A375 (cell line): ENCODE measurements around the gene ZNF506. TPM values are rescaled to one million over a fixed set of nuclear protein-coding genes. Genes with fewer than 3 reads are reported as not detected.

Experiments
- small RNA-seq: library from RNA; depleted of rRNA; stranded (forward); fragments of <200 nt; gene quantifications from one replicate; pipeline ENCODE3, GENCODE V24; 2014
- total RNA-seq: library from RNA; depleted of rRNA; stranded (reverse); fragments of >200 nt; shearing (Covaris generic); gene quantifications from 2 replicates; pipeline ENCODE4 v1.2.3, GENCODE V29; 2014; rRNA removed

ZNF506 gene
- total RNA-seq, result 10.9 and 13.3 TPM in 2 replicates

GRCh38 chr19:19821366-19821951, at the start of gene ZNF506:
Gene ZNF506 (minus strand): TSS chr19:19821750. CDS start chr19:19821603, 147 bp downstream.

GRCh38 chr19:19865750-19866610, 44.4 kb upstream of the ZNF506 start, which contains the start of gene ZNF253:
Gene ZNF253 (plus strand): TSS chr19:19865882. CDS start chr19:19865997, 115 bp downstream.

Small RNA genes within 50 kb of the gene (small RNA-seq; reads per million reads assigned to genes)
- gene AC011477.5, result not detected

Other genes starting within 250 kb of the ZNF506 start
- 5.2 and 6.6 TPM in 2 replicates for gene PBX4, start 203.1 kb downstream of the ZNF506 start, total RNA-seq
- gene LPAR2, start 193.5 kb downstream of the ZNF506 start, total RNA-seq, result 5.9 and 7.5 TPM in 2 replicates
- 11.4 and 13.6 TPM in 2 replicates for gene GMIP, start 178.1 kb downstream of the ZNF506 start, total RNA-seq
- gene ATP13A1, start 158.1 kb downstream of the ZNF506 start, total RNA-seq, result 72.9 and 73.7 TPM in 2 replicates
- gene ZNF101, start 152.9 kb downstream of the ZNF506 start, total RNA-seq, result 7.3 and 12.3 TPM in 2 replicates
- 3.1 and 3.2 TPM in 2 replicates for gene ZNF14, start 88.6 kb downstream of the ZNF506 start, total RNA-seq
- gene ZNF253, start 44.1 kb upstream of the ZNF506 start, total RNA-seq, result 3.6 and 6.0 TPM in 2 replicates
- gene ZNF93, start 79.2 kb upstream of the ZNF506 start, total RNA-seq, result 7.7 and 8.3 TPM in 2 replicates
- gene ZNF682, start 217.8 kb upstream of the ZNF506 start, total RNA-seq, result 9.9 and 11.2 TPM in 2 replicates